Endothelial cell of umbilical vein (primary cell): Measurements from ENCODE around the gene CCDC9B.

ENCODE experiments used
- TF ChIP-seq, protein P1 (sequence below): IDR thresholded peaks from 2 replicates; pipeline ENCODE4 v1.6.1; 2011; ENCODE audit not compliant: insufficient read depth, insufficient read length
- TF ChIP-seq, protein P2 (sequence below), 2 donors: IDR thresholded peaks; 1 replicate in 1 of 2; 2 replicates in 1 of 2; pipeline ENCODE4 v1.5.1; 2011; ENCODE audit warnings: low read length in 2 of 2, mild to moderate bottlenecking in 2 of 2, moderate library complexity in 2 of 2, control low read depth in 1 of 2, inconsistent platforms in 1 of 2, low read depth in 1 of 2; ENCODE audit not compliant: insufficient read depth in 1 of 2; ENCODE audit errors: extremely low read depth in 1 of 2

DNA sequence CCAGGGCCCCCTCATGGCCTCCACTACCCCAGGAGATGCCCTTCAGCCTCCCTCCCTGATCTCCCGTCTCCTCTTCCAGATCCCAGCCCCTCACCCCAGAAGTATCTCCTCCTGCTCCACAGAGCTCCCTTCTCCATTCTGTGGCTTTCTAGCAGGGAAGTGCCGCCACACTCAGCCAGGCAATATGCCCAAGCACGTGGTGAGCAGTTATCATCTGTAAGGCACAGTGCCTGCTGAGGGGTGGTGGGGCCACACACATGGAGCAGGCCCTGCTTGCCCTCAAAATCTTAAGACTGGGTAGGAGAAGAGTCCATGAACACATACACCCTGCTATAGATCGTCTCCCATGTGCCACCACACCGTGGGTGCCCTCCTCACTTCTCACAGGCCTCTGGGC is 7.7 kb upstream of the CCDC9B start:
- TF ChIP-seq, protein P1, sequence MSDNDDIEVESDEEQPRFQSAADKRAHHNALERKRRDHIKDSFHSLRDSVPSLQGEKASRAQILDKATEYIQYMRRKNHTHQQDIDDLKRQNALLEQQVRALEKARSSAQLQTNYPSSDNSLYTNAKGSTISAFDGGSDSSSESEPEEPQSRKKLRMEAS = no peak
- TF ChIP-seq, protein P2, sequence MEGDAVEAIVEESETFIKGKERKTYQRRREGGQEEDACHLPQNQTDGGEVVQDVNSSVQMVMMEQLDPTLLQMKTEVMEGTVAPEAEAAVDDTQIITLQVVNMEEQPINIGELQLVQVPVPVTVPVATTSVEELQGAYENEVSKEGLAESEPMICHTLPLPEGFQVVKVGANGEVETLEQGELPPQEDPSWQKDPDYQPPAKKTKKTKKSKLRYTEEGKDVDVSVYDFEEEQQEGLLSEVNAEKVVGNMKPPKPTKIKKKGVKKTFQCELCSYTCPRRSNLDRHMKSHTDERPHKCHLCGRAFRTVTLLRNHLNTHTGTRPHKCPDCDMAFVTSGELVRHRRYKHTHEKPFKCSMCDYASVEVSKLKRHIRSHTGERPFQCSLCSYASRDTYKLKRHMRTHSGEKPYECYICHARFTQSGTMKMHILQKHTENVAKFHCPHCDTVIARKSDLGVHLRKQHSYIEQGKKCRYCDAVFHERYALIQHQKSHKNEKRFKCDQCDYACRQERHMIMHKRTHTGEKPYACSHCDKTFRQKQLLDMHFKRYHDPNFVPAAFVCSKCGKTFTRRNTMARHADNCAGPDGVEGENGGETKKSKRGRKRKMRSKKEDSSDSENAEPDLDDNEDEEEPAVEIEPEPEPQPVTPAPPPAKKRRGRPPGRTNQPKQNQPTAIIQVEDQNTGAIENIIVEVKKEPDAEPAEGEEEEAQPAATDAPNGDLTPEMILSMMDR (IDR thresholded peaks at IDR 0.05; ENCODE audit: extremely low read depth in 1 of 2, insufficient read depth in 1 of 2, low read depth in 1 of 2, low read length in 2 of 2) = no peak
